Endodermal cell (in vitro differentiated cells): ENCODE measurements around the gene JMY. TPM values are rescaled to one million over a fixed set of nuclear protein-coding genes. Genes with fewer than 3 reads are reported as not detected.

Source experiments
- DNase-seq: peaks from one replicate; pipeline ENCODE4 v3.0.0-alpha.2; 2017
- H3K27ac ChIP-seq: 2 replicates; pipeline ENCODE4 v1.5.1; 2013; ENCODE audit warnings: mild to moderate bottlenecking, low read depth, low read length, moderate library complexity
- H3K27me3 ChIP-seq: 2 replicates; pipeline ENCODE4 v1.6.1; 2013; ENCODE audit warnings: mild to moderate bottlenecking, low read length, moderate library complexity; ENCODE audit not compliant: insufficient read depth, control insufficient read depth, poor library complexity, severe bottlenecking
- H3K36me3 ChIP-seq: 2 replicates; pipeline ENCODE4 v1.7.0; 2013; ENCODE audit warnings: mild to moderate bottlenecking, low read length, moderate library complexity; ENCODE audit not compliant: control insufficient read depth, insufficient read depth
- H3K4me1 ChIP-seq: one replicate; pipeline ENCODE4 v1.7.0; 2013; ENCODE audit warnings: low read length; ENCODE audit not compliant: control insufficient read depth, insufficient read depth
- H3K4me3 ChIP-seq: 2 replicates; pipeline ENCODE4 v1.5.1; 2013; ENCODE audit warnings: mild to moderate bottlenecking, low read length, moderate library complexity
- H3K9ac ChIP-seq: 2 replicates; pipeline ENCODE4 v1.6.1; 2013; ENCODE audit warnings: mild to moderate bottlenecking, low read length, moderate library complexity; ENCODE audit not compliant: poor library complexity, severe bottlenecking; ENCODE audit errors: extremely low read depth
- H3K9me3 ChIP-seq: 2 replicates; pipeline ENCODE4 v1.6.1; 2013; ENCODE audit warnings: mild to moderate bottlenecking, low read length, moderate library complexity; ENCODE audit not compliant: control insufficient read depth
- H3K27ac Mint-ChIP-seq: 2 replicates; pipeline ENCODE4 v1.8.0; 2020; ENCODE audit warnings: mixed read lengths
- H3K27me3 Mint-ChIP-seq: 2 replicates; pipeline ENCODE4 v1.8.0; 2021; ENCODE audit warnings: mild to moderate bottlenecking, mixed read lengths; ENCODE audit not compliant: insufficient read depth
- H3K36me3 Mint-ChIP-seq: 2 replicates; pipeline ENCODE4 v1.8.0; 2020; ENCODE audit warnings: low read depth, mixed read lengths
- H3K4me1 Mint-ChIP-seq: 2 replicates; pipeline ENCODE4 v1.8.0; 2020; ENCODE audit warnings: mixed read lengths
- H3K4me3 Mint-ChIP-seq: 2 replicates; pipeline ENCODE4 v1.8.0; 2020; ENCODE audit warnings: mild to moderate bottlenecking, moderate library complexity, mixed read lengths
- H3K9me3 Mint-ChIP-seq: 2 replicates; pipeline ENCODE4 v1.8.0; 2020; ENCODE audit warnings: mild to moderate bottlenecking, mixed read lengths
- CTCF ChIP-seq: fragments of 200-600 bp; sonication (generic); conservative IDR thresholded peaks from 2 replicates; pipeline ENCODE4 v1.5.0; 2021; ENCODE audit warnings: antibody characterized with exemption, mild to moderate bottlenecking
- WGBS, 2 experiments: methylation state at CpG; one replicate each; pipeline versions ENCODE4 v1.1.5 to v1.1.7; 2013; ENCODE audit warnings: missing lambda C conversion rate in 2 of 2, mixed read lengths in 1 of 2; ENCODE audit not compliant: insufficient coverage in 1 of 2, insufficient read length in 1 of 2; 5-methylcytosine and 5-hydroxymethylcytosine counted together
- total RNA-seq, 2 donors: library from RNA; stranded (reverse); fragmentation: NEBNext Ultra II Directional in 1 of 2; extraction: Animal tissue kit (Norgen Biotek cat#: 25700) in 1 of 2; gene quantifications; 2 replicates in 1 of 2; 3 replicates in 1 of 2; pipeline ENCODE4 v1.2.1, GENCODE V29; 2021

Gene JMY
- total RNA-seq, 2 donors from 2014 or later: 19.4 to 20.8 TPM

- peaks cover 9% of the 10 kb centered on the region for H3K9me3 Mint-ChIP-seq
- H3K27ac Mint-ChIP-seq: no peak overlapping the region
- TF ChIP-seq CTCF: no peak
- no peak overlapping the region for H3K4me3 ChIP-seq
- no peaks in the 10 kb centered on the region for H3K4me1 ChIP-seq
- H3K9me3 ChIP-seq: no peaks in the 10 kb centered on the region
- H3K4me1 Mint-ChIP-seq: peaks cover 3% of the 10 kb centered on the region
- no peak overlapping the region for H3K9ac ChIP-seq
- H3K27ac ChIP-seq: no peak overlapping the region
- H3K4me3 Mint-ChIP-seq: no peak overlapping the region
- 94 to 100% methylated on average over 6 to 8 of the region's 8 CpGs for WGBS, 2 experiments
- no peaks in the 10 kb centered on the region for H3K27me3 ChIP-seq
- no peak for DNase-seq
- H3K36me3 Mint-ChIP-seq: peaks cover 5% of the 10 kb centered on the region
- H3K36me3 ChIP-seq: no peaks in the 10 kb centered on the region
- no peaks in the 10 kb centered on the region for H3K27me3 Mint-ChIP-seq
Measured at GRCh38 chr5:79189439-79190234, 46.3 kb upstream of the JMY start.

GRCh38 chr5:79190235-79190529 is 45.7 kb upstream of the JMY start:
- Histone ChIP-seq H3K27ac (no peak overlapping the region), H3K9ac (no peak overlapping the region), H3K36me3 (no peaks in the 10 kb centered on the region), H3K9me3 (no peaks in the 10 kb centered on the region), H3K4me3 (no peak overlapping the region), H3K27me3 (no peaks in the 10 kb centered on the region), H3K4me1 (no peaks in the 10 kb centered on the region)
- Mint-ChIP-seq H3K4me1 (peaks cover 3% of the 10 kb centered on the region), H3K4me3 (no peak overlapping the region), H3K27ac (no peak overlapping the region), H3K27me3 (no peaks in the 10 kb centered on the region), H3K9me3 (peaks cover 11% of the 10 kb centered on the region), H3K36me3 (peaks cover 5% of the 10 kb centered on the region)
- WGBS, 2 experiments: 100% methylated on average over 2 of the region's 2 CpGs; no CpG with 5 or more reads in 1 of the 2 experiments
- TF ChIP-seq CTCF: no peak
- DNase-seq: no peak

GRCh38 chr5:79191457-79191856 is 44.5 kb upstream of the JMY start:
- peak; percentile 68 for TF ChIP-seq CTCF
- Histone ChIP-seq H3K36me3 (no peaks in the 10 kb centered on the region), H3K4me1 (no peaks in the 10 kb centered on the region), H3K9ac (no peak overlapping the region), H3K27ac (no peak overlapping the region), H3K4me3 (no peak overlapping the region), H3K9me3 (no peaks in the 10 kb centered on the region), H3K27me3 (no peaks in the 10 kb centered on the region)
- peak; percentile 52 for DNase-seq
- Mint-ChIP-seq H3K27me3 (no peaks in the 10 kb centered on the region), H3K9me3 (peaks cover 14% of the 10 kb centered on the region), H3K4me1 (peaks cover 3% of the 10 kb centered on the region), H3K36me3 (peaks cover 5% of the 10 kb centered on the region), H3K27ac (peak overlapping the region; percentile 20), H3K4me3 (no peak overlapping the region)
- 88 to 97% methylated on average over 6 of the region's 6 CpGs for WGBS, 2 experiments
